ENCODE measurements around the gene MTHFD1. TPM values are rescaled to one million over a fixed set of nuclear protein-coding genes. Genes with fewer than 3 reads are reported as not detected.

The MTHFD1 gene
- total RNA-seq, 3 donors from 2014 or later: 35.9 to 73.3 (median 37.3) TPM

DNA sequence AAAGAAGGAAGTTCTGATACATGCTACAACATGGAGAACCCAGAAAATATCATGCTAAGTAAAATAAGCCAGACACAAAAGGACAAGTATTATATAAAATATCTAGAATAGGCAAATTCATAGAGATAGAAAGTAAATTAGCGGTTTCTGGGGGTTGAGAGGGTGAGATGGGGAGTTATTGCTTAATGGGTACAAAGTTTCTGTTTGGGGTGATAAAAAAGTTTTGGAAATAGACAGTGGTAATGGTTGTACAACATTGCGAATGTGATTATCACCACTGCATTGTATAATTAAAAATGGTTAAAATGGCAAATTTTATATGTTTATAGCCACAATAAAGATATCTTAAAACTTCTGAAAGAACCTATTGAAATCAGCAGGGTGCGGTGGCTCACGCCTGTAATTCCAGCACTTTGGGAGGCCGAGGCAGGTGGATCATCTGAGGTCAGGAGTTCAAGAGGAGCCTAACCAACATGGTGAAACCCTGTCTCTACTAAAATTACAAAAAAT, 100.5 kb downstream of the MTHFD1 start:
- Histone ChIP-seq H3K36me3 (ENCODE audit: low read depth) (no peaks in the 10 kb centered on the region), H3K4me1 (ENCODE audit: low read depth) (peaks cover 3% of the 10 kb centered on the region), H3K4me3 (no peak overlapping the region), H3K9me3 (no peaks in the 10 kb centered on the region)
- peak; percentile 59 for ATAC-seq
- TF ChIP-seq CTCF (IDR thresholded peaks at IDR 0.05): no peak
- peak in 1 of 3 donors; percentile 47 for DNase-seq
- intact Hi-C loops (cut with DNase I, micrococcal nuclease): no loop called here

DNA sequence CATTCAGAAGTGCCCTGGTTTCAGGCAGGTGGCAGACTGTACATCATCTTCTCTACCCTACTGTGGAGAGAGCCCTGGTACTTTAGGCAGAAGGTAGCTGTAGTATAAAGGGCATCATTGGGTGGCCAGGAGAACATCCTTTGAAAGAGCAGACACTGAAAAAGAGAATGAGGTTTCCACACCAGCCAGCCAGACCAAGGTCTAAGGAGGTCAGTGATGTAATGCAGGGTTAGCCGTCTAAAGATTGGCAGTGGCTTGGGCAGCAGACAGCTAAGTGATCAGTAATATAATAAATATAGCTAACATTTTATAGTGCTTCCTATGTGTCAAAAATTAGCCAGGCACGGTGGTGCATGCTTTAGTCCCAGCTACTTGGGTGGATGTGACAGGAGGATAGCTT, 103.5 kb downstream of the MTHFD1 start:
- H3K4me1 ChIP-seq (ENCODE audit: low read depth): peaks cover 3% of the 10 kb centered on the region
- intact Hi-C loops (cut with DNase I, micrococcal nuclease): no loop called here
- DNase-seq (no peak), ATAC-seq (no peak)
- H3K36me3 ChIP-seq (ENCODE audit: low read depth): no peaks in the 10 kb centered on the region
- no peak for TF ChIP-seq CTCF (IDR thresholded peaks at IDR 0.05)
- no peak overlapping the region for H3K4me3 ChIP-seq
- H3K9me3 ChIP-seq: no peaks in the 10 kb centered on the region

GRCh38 chr14:64493455-64493854, 105.3 kb downstream of the MTHFD1 start:
- H3K9me3 ChIP-seq: no peaks in the 10 kb centered on the region
- no peak for TF ChIP-seq CTCF (IDR thresholded peaks at IDR 0.05)
- intact Hi-C loops (cut with DNase I, micrococcal nuclease): no loop called here
- H3K4me1 ChIP-seq (ENCODE audit: low read depth): peaks cover 3% of the 10 kb centered on the region
- DNase-seq: no peak
- H3K36me3 ChIP-seq (ENCODE audit: low read depth): no peaks in the 10 kb centered on the region
- ATAC-seq: no peak
- H3K4me3 ChIP-seq: no peak overlapping the region

DNA sequence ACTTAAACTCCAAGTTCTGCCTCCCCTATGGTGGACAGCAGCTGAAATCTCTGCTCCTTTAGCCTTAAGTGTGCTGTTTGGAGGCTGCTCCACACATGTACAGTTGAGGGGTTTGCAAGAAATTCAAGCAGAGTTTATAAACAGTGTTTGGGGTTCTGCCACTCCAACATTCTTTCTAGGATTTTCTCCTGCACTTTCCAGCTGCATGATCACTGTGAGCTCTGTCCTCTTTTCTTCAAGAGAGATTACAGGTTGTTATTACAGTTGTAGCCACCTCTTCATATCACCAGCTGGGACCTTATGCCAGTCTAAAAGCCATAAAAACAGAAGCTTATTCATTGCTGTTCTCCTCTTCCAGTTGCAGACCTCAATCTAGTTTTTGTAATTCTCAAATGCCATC, 107.1 kb downstream of the MTHFD1 start:
- intact Hi-C loops (cut with DNase I, micrococcal nuclease): no loop called here
- TF ChIP-seq CTCF (IDR thresholded peaks at IDR 0.05): no peak
- H3K4me1 ChIP-seq (ENCODE audit: low read depth): peaks cover 6% of the 10 kb centered on the region
- no peak overlapping the region for H3K4me3 ChIP-seq
- H3K9me3 ChIP-seq: no peaks in the 10 kb centered on the region
- DNase-seq (no peak), ATAC-seq (no peak)
- no peaks in the 10 kb centered on the region for H3K36me3 ChIP-seq (ENCODE audit: low read depth)

- Histone ChIP-seq H3K4me3 (no peak overlapping the region), H3K36me3 (ENCODE audit: low read depth) (no peaks in the 10 kb centered on the region), H3K9me3 (no peaks in the 10 kb centered on the region), H3K4me1 (ENCODE audit: low read depth) (peaks cover 21% of the 10 kb centered on the region)
- no peak for TF ChIP-seq CTCF (IDR thresholded peaks at IDR 0.05)
- intact Hi-C loops (cut with DNase I, micrococcal nuclease): no loop called here
- DNase-seq (no peak), ATAC-seq (no peak)
Observed at GRCh38 chr14:64496764-64497163, 108.6 kb downstream of the MTHFD1 start.

DNA sequence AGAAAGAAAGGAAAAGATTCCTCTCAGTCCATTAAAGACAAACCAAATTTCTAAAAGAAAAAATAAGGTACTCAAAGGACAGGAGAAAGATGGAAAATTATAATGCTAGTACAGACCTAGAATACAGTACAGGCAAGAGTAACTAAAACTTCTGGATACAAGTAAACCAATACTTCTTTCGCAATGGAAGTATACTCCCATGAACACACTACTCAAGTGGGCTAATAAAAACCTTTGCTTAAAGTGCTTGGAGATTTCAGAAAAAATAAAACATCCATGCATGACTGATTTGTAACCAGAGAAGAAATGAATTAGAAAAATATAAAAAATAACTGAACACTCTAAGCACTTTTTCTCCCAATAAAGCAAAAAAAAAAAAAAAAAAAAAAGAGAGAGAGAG, 111.9 kb downstream of the MTHFD1 start:
- TF ChIP-seq CTCF (IDR thresholded peaks at IDR 0.05): no peak
- DNase-seq (no peak), ATAC-seq (no peak)
- Histone ChIP-seq H3K4me1 (ENCODE audit: low read depth) (peaks cover 33% of the 10 kb centered on the region), H3K4me3 (no peak overlapping the region), H3K36me3 (ENCODE audit: low read depth) (no peaks in the 10 kb centered on the region), H3K9me3 (no peaks in the 10 kb centered on the region)
- intact Hi-C loops (cut with DNase I, micrococcal nuclease): no loop called here
